Mesenchymal stem cell (in vitro differentiated cells and primary cell): Measurements from ENCODE around the gene NFASC.

Experiments used
- DNase-seq: peaks from one replicate; pipeline ENCODE4 v3.0.0-alpha.2; 2013
- H2AFZ ChIP-seq: one replicate; pipeline ENCODE4 v1.6.1; 2013; ENCODE audit warnings: low read depth, mild to moderate bottlenecking, control low read depth, inconsistent platforms, low read length, moderate library complexity
- H2AK5ac ChIP-seq: 2 replicates; pipeline ENCODE4 v1.6.1; 2013; ENCODE audit warnings: low read length, moderate library complexity, mild to moderate bottlenecking, inconsistent platforms; ENCODE audit not compliant: severe bottlenecking
- H2BK120ac ChIP-seq: one replicate; pipeline ENCODE4 v1.6.1; 2013; ENCODE audit warnings: low read depth, mild to moderate bottlenecking, inconsistent platforms, low read length, moderate library complexity
- H2BK12ac ChIP-seq, 2 experiments: one replicate each; pipeline ENCODE4 v1.6.1; 2013; ENCODE audit warnings: inconsistent platforms in 2 of 2, low read length in 2 of 2, mild to moderate bottlenecking in 2 of 2, moderate library complexity in 2 of 2, control low read depth in 1 of 2
- H2BK15ac ChIP-seq: one replicate; pipeline ENCODE4 v1.6.1; 2013; ENCODE audit warnings: mild to moderate bottlenecking, low read depth, inconsistent platforms; ENCODE audit not compliant: poor library complexity, severe bottlenecking
- H2BK5ac ChIP-seq: 2 replicates; pipeline ENCODE4 v1.6.1; 2013; ENCODE audit warnings: low read depth, mild to moderate bottlenecking, low read length, control low read depth, inconsistent platforms; ENCODE audit not compliant: poor library complexity, severe bottlenecking
- H3K14ac ChIP-seq, 2 experiments: one replicate each; pipeline ENCODE4 v1.6.1; 2013; ENCODE audit warnings: inconsistent platforms in 2 of 2, low read length in 2 of 2, control low read depth in 1 of 2, mild to moderate bottlenecking in 1 of 2, moderate library complexity in 1 of 2
- H3K18ac ChIP-seq, 2 experiments: one replicate each; pipeline ENCODE4 v1.6.1; 2013; ENCODE audit warnings: inconsistent platforms in 2 of 2, low read length in 2 of 2, control low read depth in 1 of 2, low read depth in 1 of 2, mild to moderate bottlenecking in 1 of 2
- H3K23ac ChIP-seq, 2 experiments: one replicate each; pipeline ENCODE4 v1.6.1; 2013; ENCODE audit warnings: inconsistent platforms in 2 of 2, low read length in 2 of 2, mild to moderate bottlenecking in 2 of 2, moderate library complexity in 2 of 2, control low read depth in 1 of 2
- H3K27ac ChIP-seq: 2 replicates; pipeline ENCODE4 v1.5.1; 2013; ENCODE audit warnings: mild to moderate bottlenecking, moderate library complexity, low read length, control low read depth, inconsistent platforms; ENCODE audit not compliant: poor library complexity, severe bottlenecking
- H3K27me3 ChIP-seq, 2 experiments: 2 replicates each; pipeline versions ENCODE4 v1.6.1 to v1.7.0; 2013; ENCODE audit warnings: low read length in 2 of 2, mild to moderate bottlenecking in 2 of 2, moderate library complexity in 2 of 2, control low read depth in 1 of 2, inconsistent platforms in 1 of 2; ENCODE audit not compliant: control insufficient read depth in 1 of 2, insufficient read depth in 1 of 2
- H3K36me3 ChIP-seq, 2 experiments: 2 replicates each; pipeline versions ENCODE4 v1.6.1 to v1.7.0; 2013; ENCODE audit warnings: low read length in 2 of 2, control low read depth in 1 of 2, inconsistent platforms in 1 of 2, low read depth in 1 of 2, mild to moderate bottlenecking in 1 of 2; ENCODE audit not compliant: insufficient read depth in 2 of 2, control insufficient read depth in 1 of 2
- H3K4ac ChIP-seq, 2 experiments: one replicate each; pipeline ENCODE4 v1.6.1; 2013; ENCODE audit warnings: inconsistent platforms in 2 of 2, low read length in 2 of 2, mild to moderate bottlenecking in 2 of 2, moderate library complexity in 2 of 2, control low read depth in 1 of 2, low read depth in 1 of 2
- H3K4me1 ChIP-seq: 2 replicates; pipeline ENCODE4 v1.6.1; 2013; ENCODE audit warnings: low read depth, low read length, control low read depth; ENCODE audit not compliant: control insufficient read depth, insufficient read depth
- H3K4me2 ChIP-seq: 2 replicates; pipeline ENCODE4 v1.6.1; 2013; ENCODE audit warnings: low read length, mild to moderate bottlenecking, inconsistent platforms; ENCODE audit not compliant: poor library complexity, severe bottlenecking
- H3K4me3 ChIP-seq, 2 experiments: 2 replicates each; pipeline versions ENCODE4 v1.5.1 to v1.7.0; 2013; ENCODE audit warnings: low read length in 2 of 2, mild to moderate bottlenecking in 2 of 2, control low read depth in 1 of 2, low read depth in 1 of 2; ENCODE audit not compliant: insufficient read depth in 1 of 2
- H3K79me1 ChIP-seq: replicated peaks from 2 replicates; pipeline ENCODE4 v1.6.1; 2013; ENCODE audit warnings: mild to moderate bottlenecking, control low read depth, low read length, inconsistent platforms; ENCODE audit not compliant: poor library complexity, severe bottlenecking
- H3K9ac ChIP-seq: 2 replicates; pipeline ENCODE4 v1.7.0; 2013; ENCODE audit warnings: mild to moderate bottlenecking, low read length, moderate library complexity
- H3K9me3 ChIP-seq: 2 replicates; pipeline ENCODE4 v1.7.0; 2013; ENCODE audit warnings: mild to moderate bottlenecking, low read length; ENCODE audit not compliant: control insufficient read depth
- H4K8ac ChIP-seq: one replicate; pipeline ENCODE4 v1.6.1; 2013; ENCODE audit warnings: inconsistent platforms, mild to moderate bottlenecking, low read length, moderate library complexity
- H4K91ac ChIP-seq: one replicate; pipeline ENCODE4 v1.6.1; 2013; ENCODE audit warnings: mild to moderate bottlenecking, low read length, inconsistent platforms
- WGBS: methylation state at CpG from one replicate; pipeline ENCODE4 v1.1.7; 2013; ENCODE audit warnings: mixed read lengths; 5-methylcytosine and 5-hydroxymethylcytosine counted together

NFASC gene

DNA sequence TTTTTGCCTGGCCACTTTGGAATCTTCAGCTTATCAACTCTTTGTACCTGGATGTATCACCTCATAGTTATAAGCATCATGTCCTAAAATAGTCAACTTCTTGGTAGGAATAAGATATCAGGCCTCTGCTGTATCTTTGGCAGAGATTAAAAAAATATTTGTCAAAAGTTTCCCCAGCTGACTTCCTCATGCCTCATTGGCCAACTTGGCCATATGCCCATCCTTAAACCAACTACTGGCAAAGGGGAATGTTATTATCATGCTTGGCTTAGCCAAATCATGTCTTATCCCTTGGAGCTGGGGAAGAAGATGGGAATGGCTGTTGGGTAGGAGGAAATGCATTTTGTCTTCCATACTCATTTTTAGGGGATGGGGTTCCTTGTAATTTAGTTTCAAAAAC, 23.4 kb downstream of the NFASC start:
- Histone ChIP-seq H3K4ac (no peak overlapping the region), H4K8ac (no peak overlapping the region), H3K4me2 (no peak overlapping the region), H3K4me1 (no peaks in the 10 kb centered on the region), H3K4me3 (no peak overlapping the region), H2BK15ac (no peak overlapping the region), H2AK5ac (no peak overlapping the region), H3K36me3 (no peaks in the 10 kb centered on the region), H4K91ac (no peak overlapping the region), H3K23ac (no peak overlapping the region), H2BK12ac (no peak overlapping the region), H3K27me3 (peaks cover 0 to 31% of the 10 kb centered on the region in 2 experiments), H2BK120ac (no peak overlapping the region), H3K79me1 (no peaks in the 10 kb centered on the region), H2BK5ac (no peak overlapping the region), H3K9ac (no peak overlapping the region), H3K27ac (no peak overlapping the region), H3K18ac (no peak overlapping the region), H3K9me3 (no peaks in the 10 kb centered on the region), H2AFZ (no peak overlapping the region), H3K14ac (no peak overlapping the region)
- no peak for DNase-seq

DNA sequence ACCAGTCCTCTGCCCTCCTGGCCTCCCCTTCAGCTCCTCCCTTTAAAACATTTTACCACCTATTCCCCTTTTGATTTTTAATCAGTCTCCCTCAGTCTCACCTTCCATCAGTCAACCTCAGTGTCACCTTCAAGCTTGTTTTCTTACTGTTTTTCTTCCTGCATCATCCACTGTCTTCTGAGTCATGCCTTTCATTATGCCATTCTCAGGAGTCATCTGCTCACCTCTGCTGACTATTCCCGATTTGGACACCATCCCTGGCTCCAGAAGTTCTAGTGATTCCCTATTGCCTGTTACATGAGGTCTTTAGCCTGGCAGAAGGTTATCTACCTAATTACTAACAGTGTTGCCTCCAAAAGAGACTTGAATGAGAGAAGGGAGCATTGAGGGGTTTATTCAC, 23.9 kb downstream of the NFASC start:
- H4K8ac ChIP-seq = no peak overlapping the region
- H3K9me3 ChIP-seq = no peaks in the 10 kb centered on the region
- H2AK5ac ChIP-seq = no peak overlapping the region
- H3K4me1 ChIP-seq = no peaks in the 10 kb centered on the region
- no peak overlapping the region for H3K14ac ChIP-seq
- no peaks in the 10 kb centered on the region for H3K36me3 ChIP-seq
- H3K27ac ChIP-seq = no peak overlapping the region
- H3K18ac ChIP-seq = no peak overlapping the region
- no peak overlapping the region for H4K91ac ChIP-seq
- H2BK5ac ChIP-seq = no peak overlapping the region
- H3K9ac ChIP-seq = no peak overlapping the region
- H2AFZ ChIP-seq = no peak overlapping the region
- no peak overlapping the region for H2BK12ac ChIP-seq
- no peak overlapping the region for H3K4ac ChIP-seq
- DNase-seq = no peak
- H3K23ac ChIP-seq = no peak overlapping the region
- H2BK15ac ChIP-seq = no peak overlapping the region
- WGBS = 100% methylated on average over 1 of the region's 1 CpG
- peaks cover 0 to 28% of the 10 kb centered on the region in 2 experiments for H3K27me3 ChIP-seq
- H3K4me3 ChIP-seq = no peak overlapping the region
- no peak overlapping the region for H3K4me2 ChIP-seq
- H2BK120ac ChIP-seq = no peak overlapping the region
- H3K79me1 ChIP-seq = no peaks in the 10 kb centered on the region

DNA sequence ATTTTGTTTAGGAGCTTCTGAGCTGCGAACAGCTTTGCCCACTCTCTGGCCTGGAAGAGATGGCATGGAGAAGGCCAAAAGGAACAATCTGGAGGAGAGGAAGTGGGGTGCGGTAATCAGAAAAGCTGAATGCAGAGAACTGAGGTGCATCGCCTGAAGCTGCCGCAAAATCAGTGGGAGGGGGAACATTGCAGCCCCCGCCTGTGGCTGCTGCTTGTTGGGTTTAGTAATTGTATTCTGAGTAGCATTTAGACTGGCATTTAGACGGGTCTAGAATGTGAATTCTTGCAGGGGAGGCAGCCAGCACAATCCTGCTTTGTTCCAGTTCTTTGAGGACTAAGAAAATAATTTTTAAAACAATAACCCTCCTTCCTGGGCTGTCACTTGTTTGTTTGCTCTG, 25.4 kb downstream of the NFASC start:
- H2AFZ ChIP-seq = no peak overlapping the region
- no peak overlapping the region for H3K27ac ChIP-seq
- no peak overlapping the region for H4K8ac ChIP-seq
- 90% methylated on average over 5 of the region's 6 CpGs for WGBS
- H3K9ac ChIP-seq = no peak overlapping the region
- H3K14ac ChIP-seq = no peak overlapping the region
- H2BK12ac ChIP-seq = no peak overlapping the region
- H2BK5ac ChIP-seq = no peak overlapping the region
- H2BK120ac ChIP-seq = no peak overlapping the region
- no peak overlapping the region for H3K4me3 ChIP-seq
- H3K4me2 ChIP-seq = no peak overlapping the region
- no peak overlapping the region for H3K23ac ChIP-seq
- no peaks in the 10 kb centered on the region for H3K4me1 ChIP-seq
- H3K18ac ChIP-seq = no peak overlapping the region
- H3K36me3 ChIP-seq = no peaks in the 10 kb centered on the region
- H3K27me3 ChIP-seq = peaks cover 0 to 24% of the 10 kb centered on the region in 2 experiments
- no peak for DNase-seq
- no peak overlapping the region for H2BK15ac ChIP-seq
- H4K91ac ChIP-seq = no peak overlapping the region
- H3K79me1 ChIP-seq = no peaks in the 10 kb centered on the region
- H3K4ac ChIP-seq = no peak overlapping the region
- no peaks in the 10 kb centered on the region for H3K9me3 ChIP-seq
- no peak overlapping the region for H2AK5ac ChIP-seq

DNA sequence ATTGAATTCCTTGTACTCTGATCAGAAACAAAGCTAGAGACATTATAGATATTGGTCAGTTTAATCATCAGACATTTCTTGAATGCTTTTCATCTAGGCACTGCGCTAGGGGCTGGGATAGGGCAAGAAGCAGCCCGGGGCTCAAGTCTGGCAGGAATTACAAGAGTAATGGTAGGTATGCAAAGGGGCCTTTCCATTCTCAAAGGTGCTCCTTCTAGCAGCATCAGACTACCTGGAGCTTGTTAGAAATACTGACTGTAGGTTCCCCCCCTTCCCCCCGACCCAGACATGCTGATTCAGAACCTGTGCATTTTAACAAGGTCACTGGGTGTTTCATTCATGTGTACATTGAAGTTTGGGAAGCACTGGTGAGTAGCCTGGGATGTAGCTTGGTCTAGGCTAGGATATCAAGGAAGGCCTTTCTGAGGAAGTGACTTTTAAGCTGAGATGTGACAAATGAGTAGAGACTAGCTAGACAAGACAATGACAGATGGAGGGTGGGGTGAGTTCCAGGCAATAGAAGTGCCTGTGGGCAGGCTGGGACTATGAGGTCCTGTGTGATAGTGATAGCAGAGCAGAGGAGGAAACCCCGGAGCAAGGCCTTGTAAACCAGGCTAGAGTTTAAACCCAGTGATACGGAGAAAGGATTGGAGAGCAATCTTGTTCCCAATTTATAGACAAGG, 26.3 kb downstream of the NFASC start:
- no peak for DNase-seq
- no peak overlapping the region for H3K18ac ChIP-seq
- no peaks in the 10 kb centered on the region for H3K36me3 ChIP-seq
- no peak overlapping the region for H4K8ac ChIP-seq
- H3K4me2 ChIP-seq = no peak overlapping the region
- no peak overlapping the region for H3K27ac ChIP-seq
- no peaks in the 10 kb centered on the region for H3K79me1 ChIP-seq
- H3K9ac ChIP-seq = no peak overlapping the region
- no peak overlapping the region for H3K4ac ChIP-seq
- no peak overlapping the region for H2BK120ac ChIP-seq
- no peak overlapping the region for H3K23ac ChIP-seq
- H3K4me3 ChIP-seq = no peak overlapping the region
- H3K14ac ChIP-seq = no peak overlapping the region
- no peaks in the 10 kb centered on the region for H3K4me1 ChIP-seq
- no peaks in the 10 kb centered on the region for H3K9me3 ChIP-seq
- no peak overlapping the region for H4K91ac ChIP-seq
- no peak overlapping the region for H2BK12ac ChIP-seq
- H3K27me3 ChIP-seq = peaks cover 0 to 26% of the 10 kb centered on the region in 2 experiments
- no peak overlapping the region for H2AFZ ChIP-seq
- 78% methylated on average over 5 of the region's 5 CpGs for WGBS
- H2AK5ac ChIP-seq = no peak overlapping the region
- no peak overlapping the region for H2BK5ac ChIP-seq
- H2BK15ac ChIP-seq = no peak overlapping the region
